Measurements from ENCODE around the gene DKK2. TPM values are rescaled to one million over a fixed set of nuclear protein-coding genes. Genes with fewer than 3 reads are reported as not detected.

DKK2 gene
- total RNA-seq, 1 donor from 2014 or later: 10.3 TPM

GRCh38 chr4:107046261-107046660 lies 10.1 kb upstream of the DKK2 start:
- intact Hi-C loops (cut with DNase I): no loop called here
- no peak for TF ChIP-seq CTCF (IDR thresholded peaks at IDR 0.05)
- no peak for DNase-seq (ENCODE audit: low spot score in 2 of 2)
- Histone ChIP-seq H3K4me1 (no peaks in the 10 kb centered on the region), H3K27me3 (no peaks in the 10 kb centered on the region), H3K36me3 (no peaks in the 10 kb centered on the region), H3K4me3 (no peak overlapping the region), H3K27ac (no peak overlapping the region), H3K9me3 (peaks cover 0 to 12% of the 10 kb centered on the region in 2 donors)

DNA sequence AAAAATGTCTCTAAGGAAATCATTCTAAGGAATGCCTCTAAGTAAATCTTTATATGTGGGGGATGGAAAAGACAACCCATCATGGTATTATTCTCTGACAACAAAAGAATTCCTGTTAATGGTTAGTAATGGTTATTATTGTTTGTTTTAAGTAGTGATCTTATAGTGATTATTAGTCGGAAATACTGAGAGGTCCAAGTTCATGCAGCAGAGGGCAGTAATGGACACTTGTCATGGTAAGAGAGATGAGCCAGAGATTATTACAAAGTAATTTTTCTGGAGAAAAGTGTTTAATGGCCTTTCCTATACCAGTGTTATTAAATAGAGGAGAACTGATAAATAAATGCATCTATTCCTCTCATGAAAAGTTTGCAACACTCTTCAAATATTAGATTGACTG lies 8.1 kb upstream of the DKK2 start:
- Histone ChIP-seq H3K27ac (no peak overlapping the region), H3K9me3 (peaks cover 0 to 12% of the 10 kb centered on the region in 2 donors), H3K36me3 (no peaks in the 10 kb centered on the region), H3K4me3 (no peak overlapping the region), H3K4me1 (no peaks in the 10 kb centered on the region), H3K27me3 (no peaks in the 10 kb centered on the region)
- no peak for TF ChIP-seq CTCF (IDR thresholded peaks at IDR 0.05)
- intact Hi-C loops (cut with DNase I): no loop called here
- DNase-seq (ENCODE audit: low spot score in 2 of 2): no peak

DNA sequence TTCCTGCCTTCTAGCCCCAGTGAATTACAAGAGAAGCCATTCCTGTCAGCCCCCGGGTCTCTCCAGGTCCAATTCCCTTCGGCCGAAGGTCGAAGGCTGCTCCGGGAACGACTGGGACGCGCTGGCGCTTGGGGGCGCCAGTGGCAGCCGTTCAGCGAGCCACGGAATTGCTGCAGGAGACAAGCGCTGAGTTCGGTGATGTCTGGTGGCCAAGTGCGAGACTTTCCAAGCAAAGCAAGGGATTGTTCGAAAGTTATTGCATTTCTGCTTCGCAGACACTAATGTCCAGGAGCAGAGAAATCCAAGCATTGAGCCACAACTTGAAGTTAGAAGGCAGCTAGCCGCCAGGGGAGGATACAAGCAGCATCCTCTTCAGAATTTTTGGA lies 1.1 kb upstream of the DKK2 start:
- Histone ChIP-seq H3K36me3 (no peaks in the 10 kb centered on the region), H3K4me1 (no peaks in the 10 kb centered on the region), H3K4me3 (peak overlapping the region; percentile 49 to 75), H3K27me3 (no peaks in the 10 kb centered on the region), H3K27ac (no peak overlapping the region), H3K9me3 (no peaks in the 10 kb centered on the region)
- peak in 1 of 2 donors; percentile 68 for DNase-seq (ENCODE audit: low spot score in 2 of 2)
- intact Hi-C loops (cut with DNase I): loop anchor here (5.0 to 10.0 kb wide), 4 partner anchors 145 to 672 kb away; partner anchors contain the start of gene GIMD1
- TF ChIP-seq CTCF (IDR thresholded peaks at IDR 0.05): peak; percentile 25 to 65 (median 54)

DNA sequence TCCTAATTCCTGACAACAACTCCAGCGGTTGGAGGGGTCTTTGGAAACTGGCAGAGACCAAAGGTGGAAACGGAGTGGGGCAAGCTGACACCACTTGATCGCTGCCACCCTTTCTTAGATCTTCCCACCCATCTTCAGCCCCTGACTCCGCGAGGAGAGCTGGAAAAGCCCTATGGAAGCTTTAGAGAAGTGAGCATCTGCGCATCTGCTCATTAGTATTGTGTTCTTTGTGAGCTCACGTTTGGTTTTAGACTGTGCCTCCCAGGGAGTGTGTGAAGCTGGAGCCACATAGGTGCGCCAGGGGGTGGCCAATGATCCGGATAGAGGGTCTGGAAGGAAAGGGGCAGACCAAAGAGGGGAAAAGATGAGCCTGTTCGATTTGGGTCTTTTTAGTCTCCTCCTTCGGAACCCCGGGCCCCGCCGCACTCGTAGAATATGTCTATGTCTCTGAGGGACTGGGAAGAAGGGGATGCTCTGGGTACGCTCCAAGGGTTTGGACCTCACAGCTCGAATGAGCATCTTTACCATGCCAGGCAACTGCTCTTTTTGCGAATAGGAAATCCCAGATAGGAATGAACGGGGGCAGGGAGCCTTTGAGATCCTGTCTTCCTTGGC lies 578 bp upstream of the DKK2 start:
- Histone ChIP-seq H3K27me3 (no peaks in the 10 kb centered on the region), H3K4me3 (peak overlapping the region; percentile 49 to 75), H3K9me3 (no peaks in the 10 kb centered on the region), H3K4me1 (no peaks in the 10 kb centered on the region), H3K27ac (no peak overlapping the region), H3K36me3 (no peaks in the 10 kb centered on the region)
- intact Hi-C loops (cut with DNase I): loop anchor here (5.0 to 10.0 kb wide), 4 partner anchors 146 to 672 kb away; partner anchors contain the start of gene GIMD1
- peak in 1 of 2 donors; percentile 50 for DNase-seq (ENCODE audit: low spot score in 2 of 2)
- no peak for TF ChIP-seq CTCF (IDR thresholded peaks at IDR 0.05)

DNA sequence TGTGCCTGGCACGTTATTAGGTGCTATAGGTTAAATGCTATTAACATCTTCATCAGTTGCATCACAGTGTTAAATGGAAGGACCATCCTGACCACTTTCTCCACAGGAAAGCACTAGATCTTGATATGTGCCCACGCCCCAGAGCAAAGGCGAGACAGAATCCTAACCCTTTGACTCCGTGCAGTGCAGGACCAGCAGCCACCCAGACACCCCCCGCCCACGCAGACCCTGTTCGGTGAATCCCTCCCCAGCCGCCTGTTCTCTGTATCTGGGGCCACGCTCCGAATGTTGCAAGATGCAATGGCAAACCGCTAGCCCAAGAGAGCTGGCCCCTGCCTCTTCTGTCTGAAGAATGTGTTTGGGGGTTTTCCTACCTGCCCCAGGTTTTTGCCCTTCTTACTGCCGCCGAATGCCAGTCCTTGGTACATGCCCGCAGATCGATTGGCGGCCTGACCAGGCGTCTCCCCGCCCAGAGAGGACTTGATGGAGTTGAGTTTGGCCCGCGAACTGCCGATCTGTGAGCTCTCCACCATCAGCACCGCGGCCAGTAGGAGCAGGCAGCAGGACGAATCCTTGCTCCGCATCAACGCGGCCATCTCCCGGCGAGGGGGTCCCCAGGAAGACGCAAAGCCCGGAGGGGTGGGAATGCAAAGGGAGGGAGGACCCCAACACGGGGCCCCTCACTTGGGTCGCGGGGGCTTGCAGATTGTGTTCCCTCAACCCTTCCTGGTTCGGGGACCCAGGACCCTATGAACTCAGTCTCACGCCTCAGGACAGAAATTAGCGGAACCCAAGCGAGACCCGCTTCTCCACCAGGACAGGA lies 906 bp downstream of the DKK2 start:
- peak in 1 of 2 donors; percentile 62 for DNase-seq (ENCODE audit: low spot score in 2 of 2)
- Histone ChIP-seq H3K27me3 (no peaks in the 10 kb centered on the region), H3K4me1 (no peaks in the 10 kb centered on the region), H3K27ac (no peak overlapping the region), H3K4me3 (peak overlapping the region; percentile 49 to 75), H3K36me3 (no peaks in the 10 kb centered on the region), H3K9me3 (no peaks in the 10 kb centered on the region)
- intact Hi-C loops (cut with DNase I): loop anchor here (5.0 to 10.0 kb wide), 4 partner anchors 147 to 670 kb away; partner anchors contain the start of gene GIMD1
- no peak for TF ChIP-seq CTCF (IDR thresholded peaks at IDR 0.05)

Data from ascending aorta (tissue), 2 donors.